Activated CD4-positive, alpha-beta T cell treated with anti-CD3 and anti-CD28 coated beads for 36 hours (primary cell): Measurements from ENCODE around the gene BRCA1. TPM values are rescaled to one million over a fixed set of nuclear protein-coding genes. Genes with fewer than 3 reads are reported as not detected.

ENCODE experiments used
- ATAC-seq: fragments of 200-7000 bp; cut with Tn5 transposase; one replicate; pipeline ENCODE4 v1.10.0; 2021; ENCODE audit warnings: mild to moderate bottlenecking, moderate library complexity
- CTCF ChIA-PET: fragments of 350-600 bp; sonication (Branson Sonifier 250); formaldehyde crosslinking; loops from one replicate; lab custom pipeline; 2021; ENCODE audit warnings: antibody characterized with exemption; lab: Charles Lee
- POLR2A ChIA-PET: fragments of 350-600 bp; sonication (Branson Sonifier 250); formaldehyde crosslinking; loops from one replicate; lab custom pipeline; 2021; ENCODE audit warnings: antibody characterized with exemption, inconsistent platforms; lab: Charles Lee
- DNase-seq: peaks from one replicate; pipeline ENCODE4 v3.0.0-alpha.2; 2020
- H3K27ac Mint-ChIP-seq: one replicate; pipeline ENCODE4 v1.8.0; 2021; ENCODE audit warnings: mixed read lengths
- H3K27me3 Mint-ChIP-seq: one replicate; pipeline ENCODE4 v1.8.0; 2021; ENCODE audit warnings: mixed read lengths
- H3K36me3 Mint-ChIP-seq: one replicate; pipeline ENCODE4 v1.8.0; 2021; ENCODE audit warnings: low read depth, mixed read lengths
- H3K4me1 Mint-ChIP-seq: one replicate; pipeline ENCODE4 v1.8.0; 2021; ENCODE audit warnings: mixed read lengths
- H3K4me3 Mint-ChIP-seq: one replicate; pipeline ENCODE4 v1.8.0; 2021; ENCODE audit warnings: mild to moderate bottlenecking, moderate library complexity, mixed read lengths
- H3K9me3 Mint-ChIP-seq: one replicate; pipeline ENCODE4 v1.8.0; 2021; ENCODE audit warnings: low read depth, mixed read lengths
- intact Hi-C, 2 experiments: fragments of 100-400 bp; cut with DNase I in 1 of 2; cut with micrococcal nuclease in 1 of 2; formaldehyde crosslinking; loops; one replicate each; pipeline versions ENCODE4 v1.14.2 to v1.15.1; 2022 to 2024; cut with DNase I, micrococcal nuclease
- total RNA-seq, 2 experiments: library from RNA; stranded (reverse); gene quantifications; one replicate each; pipeline ENCODE4 v1.2.3, GENCODE V29; 2021

Gene BRCA1
- total RNA-seq, 2 experiments from 2014 or later: 99.9 to 115 TPM

DNA sequence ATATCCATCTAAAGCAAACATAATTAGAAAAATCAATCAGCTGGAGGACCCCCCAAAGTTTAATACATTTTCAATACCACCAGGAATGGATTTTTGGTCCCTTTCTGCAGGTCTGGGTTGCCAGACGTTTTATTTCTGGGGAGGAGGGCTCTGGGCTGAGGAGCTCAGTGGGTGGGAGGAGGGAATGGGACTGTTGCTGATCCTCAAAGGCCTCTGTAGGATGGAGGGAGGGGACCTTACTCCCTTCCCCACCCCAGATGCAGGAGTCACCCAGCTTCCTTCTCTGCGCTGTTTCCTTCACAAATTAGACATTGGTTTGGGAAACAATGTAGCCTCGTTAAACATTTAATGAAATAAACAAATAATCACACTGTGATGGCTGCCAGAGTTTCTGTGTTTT lies 93.5 kb downstream of the BRCA1 start:
- DNase-seq (no peak), ATAC-seq (no peak)
- H3K27ac Mint-ChIP-seq: no peak overlapping the region
- no peaks in the 10 kb centered on the region for H3K4me1 Mint-ChIP-seq
- intact Hi-C loops: no loop called here
- H3K4me3 Mint-ChIP-seq: no peak overlapping the region
- H3K36me3 Mint-ChIP-seq: no peaks in the 10 kb centered on the region
- ChIA-PET POLR2A (interaction anchor here (0.6 kb wide), 1 partner anchor 279 kb away, joined by 3 read pairs; no protein-coding TSS in a partner anchor), CTCF (no interaction called here)
- H3K27me3 Mint-ChIP-seq: no peaks in the 10 kb centered on the region
- H3K9me3 Mint-ChIP-seq: no peaks in the 10 kb centered on the region

DNA sequence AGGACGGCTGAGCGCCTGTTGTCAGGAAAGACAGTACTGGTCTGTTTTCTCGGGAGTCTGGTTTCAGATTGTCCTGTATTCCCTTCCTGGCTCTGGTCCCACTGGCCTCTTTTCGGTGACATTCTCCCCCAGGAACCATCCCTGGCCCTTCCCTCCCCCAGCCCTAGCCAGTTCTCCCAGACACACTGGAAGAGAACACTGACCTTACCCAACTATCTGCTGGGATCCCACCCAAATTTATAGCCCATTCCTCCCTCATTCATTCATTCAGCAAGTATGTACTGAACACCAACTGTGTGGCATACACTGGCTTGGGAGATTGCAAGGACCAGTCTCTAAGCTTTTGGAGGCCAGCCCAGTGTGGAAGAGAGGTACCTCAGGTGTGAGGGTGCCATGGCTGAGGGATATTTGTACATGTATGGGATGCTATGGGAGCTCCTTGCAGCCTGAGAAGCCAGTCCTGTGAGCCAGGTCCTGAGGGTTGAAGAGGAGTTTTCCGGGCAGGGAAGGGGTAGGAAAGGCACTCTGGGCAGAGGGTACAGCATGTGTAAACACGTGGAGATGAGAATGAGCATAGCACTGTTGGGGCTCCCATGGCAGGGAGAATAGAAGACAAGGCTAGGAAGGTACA lies 94.9 kb downstream of the BRCA1 start:
- DNase-seq (no peak), ATAC-seq (no peak)
- H3K27ac Mint-ChIP-seq: no peak overlapping the region
- H3K9me3 Mint-ChIP-seq: no peaks in the 10 kb centered on the region
- intact Hi-C loops: no loop called here
- ChIA-PET CTCF (interaction anchor here (0.7 kb wide), 1 partner anchor 33 kb away, joined by 3 read pairs; no protein-coding TSS in a partner anchor), POLR2A (no interaction called here)
- H3K36me3 Mint-ChIP-seq: no peaks in the 10 kb centered on the region
- no peaks in the 10 kb centered on the region for H3K27me3 Mint-ChIP-seq
- peaks cover 2% of the 10 kb centered on the region for H3K4me1 Mint-ChIP-seq
- H3K4me3 Mint-ChIP-seq: no peak overlapping the region

DNA sequence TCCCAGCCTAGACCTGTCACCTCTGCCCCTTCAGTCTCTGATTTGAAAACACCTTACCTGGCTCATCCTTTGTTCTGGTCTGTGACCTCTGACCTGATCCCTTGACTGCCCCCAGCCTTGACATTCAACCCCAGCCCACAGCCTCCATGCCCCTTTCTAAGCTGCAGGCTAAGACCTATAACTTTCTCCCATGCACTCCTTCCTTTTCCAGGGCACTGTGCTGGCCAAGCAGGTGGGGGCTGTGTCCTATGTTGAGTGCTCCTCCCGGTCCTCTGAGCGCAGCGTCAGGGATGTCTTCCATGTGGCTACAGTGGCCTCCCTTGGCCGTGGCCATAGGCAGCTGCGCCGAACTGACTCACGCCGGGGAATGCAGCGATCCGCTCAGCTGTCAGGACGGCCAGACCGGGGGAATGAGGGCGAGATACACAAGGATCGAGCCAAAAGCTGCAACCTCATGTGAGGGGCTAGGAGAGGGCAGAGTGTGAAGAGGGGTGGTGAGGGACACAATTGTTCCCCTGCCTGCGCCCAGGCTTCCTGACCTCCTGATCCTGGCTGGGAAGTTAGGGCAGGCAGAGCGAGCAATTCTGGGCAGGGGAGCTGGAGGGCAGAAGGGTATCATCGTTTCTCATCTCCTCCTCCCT lies 96.8 kb downstream of the BRCA1 start:
- ChIA-PET POLR2A (no interaction called here), CTCF (interaction anchor here (0.6 kb wide), 1 partner anchor 206 kb away, joined by 5 read pairs; no protein-coding TSS in a partner anchor)
- Mint-ChIP-seq H3K4me3 (no peak overlapping the region), H3K9me3 (no peaks in the 10 kb centered on the region), H3K27me3 (no peaks in the 10 kb centered on the region), H3K36me3 (no peaks in the 10 kb centered on the region), H3K27ac (no peak overlapping the region), H3K4me1 (peaks cover 11% of the 10 kb centered on the region)
- DNase-seq (no peak), ATAC-seq (no peak)
- intact Hi-C loops: no loop called here

DNA sequence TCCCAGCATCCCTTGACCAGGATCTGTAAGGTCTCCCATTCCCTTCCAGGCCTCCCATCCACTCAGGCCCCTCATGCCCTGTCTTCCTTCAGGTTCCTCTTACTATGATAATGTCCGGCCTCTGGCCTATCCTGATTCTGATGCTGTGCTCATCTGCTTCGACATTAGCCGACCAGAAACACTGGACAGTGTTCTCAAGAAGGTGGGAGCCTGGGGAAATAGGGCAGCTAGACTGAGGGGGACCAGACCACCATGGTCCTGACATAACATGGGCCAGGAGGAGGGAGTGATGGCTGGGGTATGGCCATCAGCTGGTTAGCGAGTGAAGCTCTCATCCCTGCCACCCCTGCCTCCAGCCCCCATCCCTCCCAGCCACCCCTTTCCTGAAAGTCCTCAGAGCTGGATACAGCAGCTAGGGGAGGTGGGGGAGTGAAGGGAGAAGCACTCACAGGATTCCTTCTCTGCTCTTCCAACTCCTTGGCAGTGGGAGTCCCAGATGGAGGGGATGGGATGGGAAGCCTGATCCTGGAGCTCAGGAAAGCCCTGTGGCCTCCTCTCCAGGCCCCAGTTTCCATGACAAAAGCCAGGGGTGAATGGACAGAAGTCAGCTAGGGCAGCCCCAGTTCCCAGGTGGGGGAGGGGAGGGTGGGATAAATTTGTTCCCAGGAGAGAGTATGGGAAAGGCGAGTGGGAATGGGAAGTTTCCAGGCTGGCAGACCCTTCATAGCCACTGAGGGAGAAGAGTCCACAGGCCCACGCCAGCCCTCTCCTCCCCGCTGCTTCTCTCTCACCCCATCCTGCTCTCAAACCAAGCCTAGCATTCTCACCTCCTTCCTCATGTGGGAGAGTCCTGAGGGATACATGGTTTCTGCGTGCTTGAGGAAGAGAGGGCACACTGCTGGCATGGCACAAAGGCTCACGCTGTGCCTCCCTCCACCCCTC lies 97.8 kb downstream of the BRCA1 start:
- no peak overlapping the region for H3K4me3 Mint-ChIP-seq
- no peak overlapping the region for H3K27ac Mint-ChIP-seq
- ChIA-PET POLR2A (no interaction called here), CTCF (no interaction called here)
- DNase-seq (no peak), ATAC-seq (no peak)
- no peaks in the 10 kb centered on the region for H3K9me3 Mint-ChIP-seq
- H3K4me1 Mint-ChIP-seq: peaks cover 11% of the 10 kb centered on the region
- H3K36me3 Mint-ChIP-seq: no peaks in the 10 kb centered on the region
- no peaks in the 10 kb centered on the region for H3K27me3 Mint-ChIP-seq
- intact Hi-C loops: no loop called here

DNA sequence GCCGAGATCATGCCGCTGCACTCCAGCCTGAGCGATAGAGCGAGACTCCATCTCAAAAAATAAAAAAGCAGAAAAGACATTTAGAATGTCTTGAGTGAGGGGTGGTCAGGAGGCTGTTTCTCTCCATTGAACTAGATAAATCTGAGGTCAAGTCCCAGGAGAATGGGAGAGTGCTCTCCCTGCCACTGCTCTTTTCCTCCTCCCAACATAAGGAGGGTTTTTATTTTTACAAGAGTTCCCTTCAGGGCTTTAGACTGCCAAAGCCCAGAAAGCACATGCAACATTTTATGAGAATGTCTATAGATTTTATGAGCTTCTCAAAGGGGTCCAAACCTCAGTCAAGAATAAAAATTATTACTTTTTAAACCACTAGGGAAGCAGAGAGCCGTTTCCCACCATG lies 98.6 kb downstream of the BRCA1 start:
- peaks cover 11% of the 10 kb centered on the region for H3K4me1 Mint-ChIP-seq

DNA sequence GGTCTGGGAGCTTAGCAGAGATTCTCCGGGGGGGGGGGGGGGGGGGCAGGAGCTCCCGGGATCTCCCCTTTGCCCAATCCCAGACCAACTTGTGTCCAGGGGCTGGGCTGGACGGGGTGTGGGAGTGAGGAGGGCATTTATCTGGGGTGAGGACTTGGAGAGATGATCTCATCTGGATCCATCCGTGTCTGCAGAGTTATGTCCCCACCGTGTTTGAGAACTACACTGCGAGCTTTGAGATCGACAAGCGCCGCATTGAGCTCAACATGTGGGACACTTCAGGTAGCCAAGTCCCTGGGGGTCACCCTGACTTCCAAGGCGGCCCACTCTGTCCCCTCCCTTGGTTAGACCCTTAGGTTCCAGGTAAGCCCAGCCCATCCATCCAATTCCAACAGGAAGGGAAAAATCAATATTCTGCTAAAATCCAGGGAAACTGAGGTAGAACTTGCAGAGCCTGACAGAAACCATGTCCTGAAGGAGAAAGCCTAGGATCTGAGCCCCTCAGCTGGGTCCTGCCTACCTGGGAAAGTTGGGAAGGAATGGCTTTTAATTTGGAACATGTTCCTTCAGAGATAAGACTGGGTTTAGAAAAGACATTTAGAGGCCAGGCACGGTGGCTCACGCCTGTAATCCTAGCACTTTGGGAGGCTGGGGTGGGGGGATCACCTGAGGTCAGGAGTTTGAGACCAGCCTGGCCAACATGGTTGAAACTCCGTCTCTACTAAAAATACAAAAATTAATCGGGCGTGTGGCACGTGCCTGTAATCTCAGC lies 99.2 kb downstream of the BRCA1 start:
- ChIA-PET CTCF (interaction anchor here (0.7 kb wide), 2 partner anchors 15 to 348 kb away, joined by 3 read pairs; no protein-coding TSS in a partner anchor), POLR2A (no interaction called here)
- ATAC-seq: no peak
- Mint-ChIP-seq H3K36me3 (no peaks in the 10 kb centered on the region), H3K27me3 (no peaks in the 10 kb centered on the region), H3K9me3 (no peaks in the 10 kb centered on the region), H3K27ac (no peak overlapping the region), H3K4me3 (peak overlapping the region; percentile 61), H3K4me1 (peaks cover 15% of the 10 kb centered on the region)
- intact Hi-C loops: loop anchor here in 1 of 2 experiments (2.0 kb wide), 1 partner anchor 363 kb away; no protein-coding TSS in a partner anchor
- DNase-seq: no peak

More for the DNA sequence above, 98.6 kb downstream of the BRCA1 start:
- H3K9me3 Mint-ChIP-seq: no peaks in the 10 kb centered on the region
- H3K4me3 Mint-ChIP-seq: no peak overlapping the region
- H3K27ac Mint-ChIP-seq: no peak overlapping the region
- no peak for DNase-seq
- POLR2A ChIA-PET: no interaction called here
- no peaks in the 10 kb centered on the region for H3K36me3 Mint-ChIP-seq
- no peak for ATAC-seq
- CTCF ChIA-PET: interaction anchor here (0.7 kb wide), 2 partner anchors 15 to 349 kb away, joined by 3 read pairs; no protein-coding TSS in a partner anchor
- intact Hi-C loops: no loop called here
- H3K27me3 Mint-ChIP-seq: no peaks in the 10 kb centered on the region

DNA sequence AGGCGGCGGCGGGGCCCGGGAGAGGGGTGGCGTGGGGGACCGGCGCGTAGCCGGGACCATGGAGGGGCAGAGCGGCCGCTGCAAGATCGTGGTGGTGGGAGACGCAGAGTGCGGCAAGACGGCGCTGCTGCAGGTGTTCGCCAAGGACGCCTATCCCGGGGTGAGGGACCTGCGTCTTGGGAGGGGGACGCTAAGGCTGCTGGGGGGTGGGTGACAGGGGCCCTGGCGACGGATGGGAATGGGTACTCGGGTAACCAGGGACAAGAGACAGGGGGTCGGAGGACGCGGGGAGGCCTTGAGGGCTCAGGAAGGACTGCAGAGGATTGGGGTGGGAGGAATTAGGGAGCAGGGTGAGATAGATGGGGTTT lies 99.9 kb downstream of the BRCA1 start:
- H3K4me1 Mint-ChIP-seq: peaks cover 20% of the 10 kb centered on the region
- peak overlapping the region; percentile 61 for H3K4me3 Mint-ChIP-seq
- ATAC-seq (peak; percentile 0), DNase-seq (no peak)
- ChIA-PET CTCF (interaction anchor here (0.6 to 1.7 kb wide), 2 partner anchors 27 to 144 kb away, joined by 3 to 14 read pairs; partner anchors contain the start of gene RPL27), POLR2A (interaction anchor here (1.4 kb wide), 1 partner anchor 291 kb away, joined by 9 read pairs; no protein-coding TSS in a partner anchor)
- H3K27me3 Mint-ChIP-seq: no peaks in the 10 kb centered on the region
- intact Hi-C loops: loop anchor here in 1 of 2 experiments (2.0 kb wide), 1 partner anchor 364 kb away; no protein-coding TSS in a partner anchor
- H3K9me3 Mint-ChIP-seq: no peaks in the 10 kb centered on the region
- H3K36me3 Mint-ChIP-seq: no peaks in the 10 kb centered on the region
- H3K27ac Mint-ChIP-seq: no peak overlapping the region

DNA sequence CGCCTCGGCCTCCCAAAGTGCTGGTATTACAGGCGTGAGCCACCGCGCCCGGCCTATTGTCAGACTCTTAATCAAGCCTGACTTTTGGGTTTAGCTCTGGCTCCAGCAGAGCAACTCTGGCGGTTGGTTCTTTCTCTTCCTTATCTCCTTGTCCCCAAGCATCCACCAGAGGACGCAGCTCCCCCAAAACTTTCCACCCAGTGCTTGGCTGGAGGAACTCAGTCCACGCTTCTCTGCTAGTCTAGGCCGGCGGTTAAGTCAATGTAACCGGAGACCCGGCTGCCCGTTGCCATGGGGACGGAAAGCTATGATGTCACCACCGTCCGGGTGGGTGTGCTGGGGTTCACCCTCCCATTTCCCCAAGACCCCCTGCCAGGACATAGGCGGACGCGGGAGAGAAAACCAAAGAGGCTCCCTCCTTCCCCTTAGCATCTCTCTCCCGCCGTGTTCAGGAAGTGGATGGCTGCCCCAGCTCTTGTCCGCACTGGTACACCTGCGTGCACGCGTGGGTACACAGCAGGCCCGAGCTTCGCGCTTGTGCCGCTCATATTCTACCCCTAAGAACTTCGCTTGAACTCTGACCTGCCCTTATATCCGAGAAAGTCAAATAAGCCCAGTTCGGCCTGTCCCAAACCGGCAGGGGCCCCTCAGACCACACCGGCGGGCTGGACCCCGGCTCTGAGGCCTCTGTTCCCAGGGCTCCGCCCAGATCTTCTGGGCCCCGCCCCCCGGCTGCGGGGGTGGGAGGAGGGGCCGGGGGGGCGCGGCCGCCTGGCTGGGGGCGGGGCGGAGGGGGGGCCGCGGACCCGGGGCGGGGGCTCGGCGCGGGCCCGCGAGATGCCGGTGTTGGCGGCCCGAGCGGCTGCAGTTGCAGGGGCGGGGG lies 100.5 kb downstream of the BRCA1 start, which contains the start of gene RND2:
TSS of gene RND2 (plus strand) at position 825 of the 883 bp plus-strand sequence. CDS start 117 bp downstream, outside the sequence.
- Mint-ChIP-seq H3K4me1 (peaks cover 26% of the 10 kb centered on the region), H3K27me3 (no peaks in the 10 kb centered on the region), H3K27ac (peak within 1 kb of the TSS; percentile 71), H3K4me3 (peak within 1 kb of the TSS; percentile 78), H3K36me3 (no peaks in the 10 kb centered on the region), H3K9me3 (no peaks in the 10 kb centered on the region)
- CTCF ChIA-PET: interaction anchor here (0.6 to 1.7 kb wide), 15 partner anchors 16 to 919 kb away, joined by 3 to 14 read pairs (median 3); partner anchors contain the start of gene RPL27
- peak; percentile 89 for DNase-seq
- intact Hi-C loops: loop anchor here in 1 of 2 experiments (1.0 to 5.0 kb wide), 6 partner anchors 146 to 458 kb away; partner anchors contain the start of genes DHX8, PLEKHH3 and TMEM106A
- peak; percentile 68 for ATAC-seq
- POLR2A ChIA-PET: interaction anchor here (0.5 to 1.6 kb wide), 8 partner anchors 14 to 343 kb away, joined by 3 to 9 read pairs (median 5); partner anchors contain the start of genes BECN1, IFI35 and RPL27

DNA sequence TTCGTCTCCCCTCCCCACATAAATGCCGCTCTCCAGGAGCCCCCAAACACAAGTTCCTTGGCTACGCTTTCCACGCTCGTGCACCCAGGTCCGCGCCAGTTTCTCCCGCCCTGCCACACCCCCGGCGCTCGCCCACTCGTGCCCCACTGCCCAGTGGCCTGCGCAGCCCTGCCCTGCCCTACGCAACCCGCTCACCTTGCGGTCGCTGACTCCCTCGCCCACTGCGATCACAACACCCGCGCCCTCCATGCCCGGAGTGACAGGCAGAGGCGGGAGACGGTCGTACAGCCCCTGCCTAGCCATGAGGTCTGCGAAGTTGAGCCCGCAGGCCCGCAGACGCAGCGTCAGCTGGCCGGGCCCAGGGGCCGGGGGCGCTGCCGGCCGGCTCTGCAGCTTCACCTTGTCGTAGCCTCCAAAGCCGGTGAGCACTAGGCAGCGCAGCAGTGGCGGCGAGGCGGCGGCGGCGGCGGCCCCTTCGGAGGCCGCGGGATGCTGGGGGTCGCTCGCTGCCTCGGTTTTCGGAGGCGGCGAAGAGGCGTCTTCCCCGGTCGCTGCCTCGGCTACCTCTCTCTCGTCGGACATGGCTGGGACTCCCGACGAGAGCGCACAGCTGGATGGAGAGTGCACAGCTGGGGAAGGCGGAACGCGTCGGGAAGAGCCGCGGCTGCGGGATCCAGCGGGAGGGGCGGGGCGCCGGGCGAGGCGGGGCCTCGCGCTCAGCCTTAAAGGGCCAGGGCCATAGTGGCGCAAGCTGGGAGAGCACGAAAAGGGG lies 103.2 kb downstream of the BRCA1 start, which contains the start of gene VAT1:
TSS of gene VAT1 (minus strand) at position 645 of the 772 bp plus-strand sequence. CDS start at position 582, 63 bp downstream.
- CTCF ChIA-PET: interaction anchor here (0.5 to 2.5 kb wide), 3 partner anchors 24 to 93 kb away, joined by 3 to 10 read pairs (median 3); partner anchors contain the start of gene RPL27
- Mint-ChIP-seq H3K9me3 (no peaks in the 10 kb centered on the region), H3K36me3 (no peaks in the 10 kb centered on the region), H3K27ac (no peak within 1 kb of the TSS), H3K4me3 (peak within 1 kb of the TSS; percentile 81), H3K27me3 (no peaks in the 10 kb centered on the region), H3K4me1 (peaks cover 37% of the 10 kb centered on the region)
- ATAC-seq (peak; percentile 55), DNase-seq (peak; percentile 79)
- intact Hi-C loops: loop anchor here in 1 of 2 experiments (1.0 to 5.0 kb wide), 7 partner anchors 16 to 460 kb away; partner anchors contain the start of genes BRCA1, DHX8, IFI35 and PLEKHH3
- POLR2A ChIA-PET: interaction anchor here (1.5 to 1.8 kb wide), 2 partner anchors 24 to 293 kb away, joined by 4 to 10 read pairs; partner anchors contain the start of gene RPL27
